PFSK-1 (cell line): ENCODE measurements around the gene CACNA2D2.
A peak's percentile ranks its signal among the peaks of the same experiment; 100 is the strongest.

Experiments
- FOXP2 ChIP-seq: optimal IDR thresholded peaks from 2 replicates; pipeline ENCODE3; 2011; ENCODE audit warnings: borderline replicate concordance, control low read depth, inconsistent platforms; ENCODE audit not compliant: insufficient read depth; ENCODE audit errors: extremely low read length, extremely low read depth
- POLR2AphosphoS5 ChIP-seq: IDR thresholded peaks from 2 replicates; pipeline ENCODE4 v1.6.1; 2012; ENCODE audit warnings: low read depth, mild to moderate bottlenecking, control low read depth, low read length, moderate library complexity
- SIN3A ChIP-seq: IDR thresholded peaks from 2 replicates; pipeline ENCODE4 v1.6.1; 2012; ENCODE audit warnings: mild to moderate bottlenecking, low read length, moderate library complexity, borderline replicate concordance; ENCODE audit not compliant: insufficient read depth
- TAF1 ChIP-seq: IDR thresholded peaks from 2 replicates; pipeline ENCODE4 v1.6.1; 2012; ENCODE audit warnings: low read length, control low read depth, borderline replicate concordance; ENCODE audit not compliant: insufficient read depth
- TF ChIP-seq, protein P1 (sequence below), 2 experiments: IDR thresholded peaks; 2 replicates each; pipeline versions ENCODE4 v1.6.1 to v1.8.0; 2011 to 2012; ENCODE audit warnings: low read depth in 2 of 2, low read length in 2 of 2, control low read depth in 1 of 2, inconsistent platforms in 1 of 2, mild to moderate bottlenecking in 1 of 2, moderate library complexity in 1 of 2; ENCODE audit not compliant: insufficient read depth in 1 of 2

The CACNA2D2 gene

DNA sequence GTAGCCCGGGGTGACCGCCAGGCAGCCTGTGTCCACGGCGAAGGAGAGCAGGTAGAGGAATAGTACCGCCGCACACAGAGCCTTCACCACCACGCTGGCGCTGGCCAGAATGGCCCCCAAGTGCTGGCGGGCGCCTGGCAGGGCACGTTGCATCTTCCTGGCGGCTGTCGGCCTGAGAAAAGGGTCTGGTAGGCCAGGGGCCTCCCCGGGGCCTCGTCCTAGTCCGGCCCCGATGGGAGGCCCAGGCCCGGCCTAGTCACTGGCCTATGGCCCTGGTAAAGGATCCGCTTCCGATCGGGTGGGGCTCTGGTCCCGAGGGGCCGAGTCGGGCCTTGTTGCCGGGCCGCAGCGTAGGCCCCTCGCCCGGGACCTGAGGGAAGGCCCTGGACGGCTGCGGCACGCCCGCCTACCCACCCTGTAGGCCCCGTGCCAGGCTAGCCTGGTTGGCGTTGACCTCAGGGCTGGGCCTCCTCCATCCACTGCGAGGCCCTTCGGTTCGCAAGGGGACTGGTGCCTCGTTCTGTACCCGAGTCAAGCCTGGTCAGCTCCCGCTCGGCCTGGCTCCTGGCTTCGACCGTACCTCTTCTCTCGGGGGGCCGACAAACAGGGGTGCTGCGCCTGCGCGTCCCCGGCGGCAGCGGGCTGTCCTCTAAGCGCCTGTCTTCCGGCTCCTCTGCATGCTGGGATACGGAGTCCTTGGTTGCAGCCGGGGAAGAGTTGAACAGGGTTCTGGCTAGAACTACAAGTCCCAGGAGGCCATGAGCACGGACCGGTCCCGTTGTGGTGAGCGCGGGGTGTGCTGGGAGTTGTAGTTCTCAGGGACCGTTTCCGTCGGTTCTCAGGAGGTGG is 144.3 kb downstream of the CACNA2D2 start, which contains the start of gene TMEM115:
Gene TMEM115 (minus strand): TSS at position 611 of the 849 bp plus-strand sequence. CDS start 458 bp downstream, at position 153.
- TF ChIP-seq SIN3A (no peak), TAF1 (peak; percentile 50; the same call in 1 of the 2 replicates), FOXP2 (no peak), POLR2AphosphoS5 (peak; percentile 65)
- TF ChIP-seq, protein P1, sequence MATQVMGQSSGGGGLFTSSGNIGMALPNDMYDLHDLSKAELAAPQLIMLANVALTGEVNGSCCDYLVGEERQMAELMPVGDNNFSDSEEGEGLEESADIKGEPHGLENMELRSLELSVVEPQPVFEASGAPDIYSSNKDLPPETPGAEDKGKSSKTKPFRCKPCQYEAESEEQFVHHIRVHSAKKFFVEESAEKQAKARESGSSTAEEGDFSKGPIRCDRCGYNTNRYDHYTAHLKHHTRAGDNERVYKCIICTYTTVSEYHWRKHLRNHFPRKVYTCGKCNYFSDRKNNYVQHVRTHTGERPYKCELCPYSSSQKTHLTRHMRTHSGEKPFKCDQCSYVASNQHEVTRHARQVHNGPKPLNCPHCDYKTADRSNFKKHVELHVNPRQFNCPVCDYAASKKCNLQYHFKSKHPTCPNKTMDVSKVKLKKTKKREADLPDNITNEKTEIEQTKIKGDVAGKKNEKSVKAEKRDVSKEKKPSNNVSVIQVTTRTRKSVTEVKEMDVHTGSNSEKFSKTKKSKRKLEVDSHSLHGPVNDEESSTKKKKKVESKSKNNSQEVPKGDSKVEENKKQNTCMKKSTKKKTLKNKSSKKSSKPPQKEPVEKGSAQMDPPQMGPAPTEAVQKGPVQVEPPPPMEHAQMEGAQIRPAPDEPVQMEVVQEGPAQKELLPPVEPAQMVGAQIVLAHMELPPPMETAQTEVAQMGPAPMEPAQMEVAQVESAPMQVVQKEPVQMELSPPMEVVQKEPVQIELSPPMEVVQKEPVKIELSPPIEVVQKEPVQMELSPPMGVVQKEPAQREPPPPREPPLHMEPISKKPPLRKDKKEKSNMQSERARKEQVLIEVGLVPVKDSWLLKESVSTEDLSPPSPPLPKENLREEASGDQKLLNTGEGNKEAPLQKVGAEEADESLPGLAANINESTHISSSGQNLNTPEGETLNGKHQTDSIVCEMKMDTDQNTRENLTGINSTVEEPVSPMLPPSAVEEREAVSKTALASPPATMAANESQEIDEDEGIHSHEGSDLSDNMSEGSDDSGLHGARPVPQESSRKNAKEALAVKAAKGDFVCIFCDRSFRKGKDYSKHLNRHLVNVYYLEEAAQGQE (IDR thresholded peaks at IDR 0.05; ENCODE audit: insufficient read depth in 1 of 2, low read depth in 2 of 2, low read length in 2 of 2) = no peak

DNA sequence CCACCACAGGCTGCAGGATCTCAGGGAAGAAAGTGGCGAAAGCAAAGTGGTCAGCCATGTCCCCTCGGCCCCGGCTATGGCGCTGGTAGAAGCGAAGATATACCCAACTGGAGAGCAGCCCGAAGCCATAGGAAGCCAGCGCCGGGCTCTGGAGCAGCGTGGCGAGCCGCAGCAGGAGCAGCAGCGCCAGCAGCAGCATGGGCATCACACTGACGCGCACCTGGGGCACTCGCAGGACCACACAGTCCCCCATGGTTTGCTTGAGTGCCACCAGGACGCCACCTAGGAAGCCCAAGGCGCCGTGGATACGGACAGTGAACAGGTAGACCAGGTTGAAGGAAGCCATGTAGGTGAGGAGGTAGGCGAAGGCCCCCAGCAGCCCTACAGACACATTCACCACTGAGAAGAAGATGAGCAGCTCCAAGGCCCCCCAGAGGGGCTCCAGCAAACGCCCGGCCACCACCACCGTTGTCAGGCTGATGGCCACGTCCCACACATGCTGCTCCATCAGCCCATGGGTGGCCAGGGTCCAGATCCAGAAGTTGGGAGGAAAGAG is 145.0 kb downstream of the CACNA2D2 start:
- TF ChIP-seq SIN3A (no peak), FOXP2 (no peak), TAF1 (no peak), POLR2AphosphoS5 (no peak)
- TF ChIP-seq, protein P1 (IDR thresholded peaks at IDR 0.05; ENCODE audit: insufficient read depth in 1 of 2, low read depth in 2 of 2, low read length in 2 of 2) = no peak

DNA sequence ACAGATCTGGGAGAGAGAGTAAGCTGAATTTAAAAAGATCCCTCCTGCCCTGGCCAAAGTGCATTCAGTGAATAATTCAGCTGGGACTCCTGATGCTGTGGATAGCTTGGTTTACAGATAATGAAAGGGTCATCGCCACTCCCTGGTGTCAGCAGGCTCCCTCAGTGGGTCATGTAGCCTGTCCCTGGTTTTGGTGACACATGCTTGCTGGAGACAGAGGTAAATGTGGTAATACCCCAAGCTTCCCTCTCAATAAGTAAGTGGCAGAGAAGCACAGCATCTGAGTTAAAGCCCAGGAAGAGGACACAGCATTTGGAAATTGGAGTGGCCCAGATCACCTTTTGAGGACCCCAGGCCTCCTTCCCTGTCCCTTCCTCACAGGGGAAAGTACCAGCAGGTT is 146.0 kb downstream of the CACNA2D2 start:
- TF ChIP-seq SIN3A (no peak), FOXP2 (no peak), POLR2AphosphoS5 (no peak), TAF1 (no peak)
- TF ChIP-seq, protein P1 (IDR thresholded peaks at IDR 0.05; ENCODE audit: insufficient read depth in 1 of 2, low read depth in 2 of 2, low read length in 2 of 2) = no peak

DNA sequence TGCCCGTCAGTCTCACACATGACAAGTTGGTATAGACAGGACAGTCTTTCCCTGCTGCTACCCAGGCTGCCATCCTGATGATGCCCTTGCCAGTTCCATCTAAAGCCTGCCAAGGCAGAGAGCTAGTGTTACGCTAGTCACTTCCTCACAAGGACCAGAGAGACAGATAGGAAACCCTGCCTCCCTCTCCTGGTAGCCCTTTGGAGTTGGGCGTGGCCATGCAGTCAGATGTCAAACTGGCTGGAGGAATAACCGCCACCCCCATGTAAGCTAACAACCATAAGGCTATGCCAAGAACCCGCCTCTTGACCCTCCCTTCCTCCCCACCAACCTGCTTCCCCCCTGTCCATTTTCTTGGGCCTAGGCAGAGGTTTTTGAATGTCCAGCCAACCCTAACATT is 146.9 kb downstream of the CACNA2D2 start:
- no peak; the same call in 1 of the 2 replicates for TF ChIP-seq SIN3A
- no peak for TF ChIP-seq POLR2AphosphoS5
- no peak for TF ChIP-seq FOXP2
- no peak for TF ChIP-seq TAF1
- TF ChIP-seq, protein P1 (IDR thresholded peaks at IDR 0.05; ENCODE audit: insufficient read depth in 1 of 2, low read depth in 2 of 2, low read length in 2 of 2) = no peak
